ENCODE data around the gene HDAC4. TPM values are rescaled to one million over a fixed set of nuclear protein-coding genes. Genes with fewer than 3 reads are reported as not detected.

The HDAC4 gene
- total and polyA plus RNA-seq, 9 of the 15 experiments (the other 6 are each of a cell fraction or from before 2014, with no cell fraction given): 0.11 to 20.2 (median 4.0) TPM

- H2AFZ ChIP-seq (ENCODE audit: low read depth, low read length): peak overlapping the region; percentile 78; the same call in 1 of the 2 replicates
- ChIA-PET POLR2A (interaction anchor here (0.5 to 0.6 kb wide), 2 partner anchors 251 to 683 kb away, joined by 3 read pairs; no protein-coding TSS in a partner anchor), CTCF (ENCODE audit: low intra/inter-chr PET ratio) (interaction anchor here (0.7 kb wide), 1 partner anchor 133 kb away, joined by 3 read pairs; no protein-coding TSS in a partner anchor)
- TF ChIP-seq, protein P1, sequence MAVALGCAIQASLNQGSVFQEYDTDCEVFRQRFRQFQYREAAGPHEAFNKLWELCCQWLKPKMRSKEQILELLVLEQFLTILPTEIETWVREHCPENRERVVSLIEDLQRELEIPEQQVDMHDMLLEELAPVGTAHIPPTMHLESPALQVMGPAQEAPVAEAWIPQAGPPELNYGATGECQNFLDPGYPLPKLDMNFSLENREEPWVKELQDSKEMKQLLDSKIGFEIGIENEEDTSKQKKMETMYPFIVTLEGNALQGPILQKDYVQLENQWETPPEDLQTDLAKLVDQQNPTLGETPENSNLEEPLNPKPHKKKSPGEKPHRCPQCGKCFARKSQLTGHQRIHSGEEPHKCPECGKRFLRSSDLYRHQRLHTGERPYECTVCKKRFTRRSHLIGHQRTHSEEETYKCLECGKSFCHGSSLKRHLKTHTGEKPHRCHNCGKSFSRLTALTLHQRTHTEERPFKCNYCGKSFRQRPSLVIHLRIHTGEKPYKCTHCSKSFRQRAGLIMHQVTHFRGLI (CRISPR knock-in tag; IDR thresholded peaks at IDR 0.05): no peak
- TF ChIP-seq KAT7 (CRISPR knock-in tag; IDR thresholded peaks at IDR 0.05; ENCODE audit: borderline replicate concordance): 0 out of 2 replicates have a peak, but pooled peaks have one; percentile 42
- peaks cover 22 to 47% of the 10 kb centered on the region in 2 experiments; a peak in 4 of 5 replicates for H3K4me1 ChIP-seq (replicated peaks in 1 of 2; ENCODE audit: control insufficient read depth in 2 of 2, insufficient read depth in 2 of 2, low read length in 2 of 2)
- FAIRE-seq: no peak
- no TSS peak for BruUV-seq (replicated peaks)
- peaks cover 2% of the 10 kb centered on the region; the same call in 1 of the 3 replicates for H3K36me3 ChIP-seq (ENCODE audit: control insufficient read depth, insufficient read depth, low read length)
- peaks cover 69% of the 10 kb centered on the region for H3K79me2 ChIP-seq (ENCODE audit: control insufficient read depth, insufficient read depth, low read length)
- intact Hi-C loops (cut with micrococcal nuclease) (loop anchor here (5.0 to 10.0 kb wide), 2 partner anchors 130 to 232 kb away; no protein-coding TSS in a partner anchor), in situ Hi-C loops (cut with MboI) (no loop called here)
- H3K4me2 ChIP-seq (ENCODE audit: insufficient read depth, low read length): peak overlapping the region; percentile 73
- H3K9ac ChIP-seq (ENCODE audit: insufficient read depth in 1 of 2, low read depth in 2 of 2, low read length in 2 of 2): peak overlapping the region; percentile 43 to 79; a peak in 3 of 4 replicates
- no peaks in the 10 kb centered on the region for H3K27me3 ChIP-seq (ENCODE audit: control insufficient read depth in 2 of 2, insufficient read depth in 2 of 2, low read length in 2 of 2)
- no peak overlapping the region for H3K4me3 ChIP-seq
- no peak for DNase-seq (ENCODE audit: extremely low read depth in 1 of 4, low spot score in 3 of 4)
- no peaks in the 10 kb centered on the region for H3K9me1 ChIP-seq (ENCODE audit: control insufficient read depth, insufficient read depth, low read length)
- H4K20me1 ChIP-seq (replicated peaks; ENCODE audit: control insufficient read depth, insufficient read depth, low read length): peaks cover 19% of the 10 kb centered on the region; the same call in 1 of the 2 replicates
- no peaks in the 10 kb centered on the region for H3K9me3 ChIP-seq (replicated peaks; ENCODE audit: control insufficient read depth, insufficient read depth, low read depth, low read length)
- WGBS (ENCODE audit: insufficient coverage, low coverage, missing lambda C conversion rate): 89% methylated on average over 5 of the region's 10 CpGs
- peak overlapping the region; percentile 77; the same call in 2 of the 3 replicates for H3K27ac ChIP-seq (ENCODE audit: extremely low read depth, low read depth, low read length)
- no peak for ATAC-seq
These were observed 134.0 kb downstream of the HDAC4 start for GRCh38 chr2:239266779-239267287.
